Measurements from ENCODE around the gene NCAM2. TPM values are rescaled to one million over a fixed set of nuclear protein-coding genes. Genes with fewer than 3 reads are reported as not detected.

The NCAM2 gene
- total RNA-seq, 1 experiment from 2014 or later: not detected

- Mint-ChIP-seq H3K27me3 (ENCODE audit: insufficient read depth, unreplicated experiment) (no peaks in the 10 kb centered on the region), H3K27ac (ENCODE audit: low read depth, unreplicated experiment) (no peak overlapping the region), H3K4me3 (ENCODE audit: unreplicated experiment) (no peak overlapping the region), H3K36me3 (ENCODE audit: insufficient read depth, unreplicated experiment) (no peaks in the 10 kb centered on the region), H3K4me1 (ENCODE audit: insufficient read depth, unreplicated experiment) (peaks cover 6% of the 10 kb centered on the region), H3K9me3 (ENCODE audit: unreplicated experiment) (peaks cover 9% of the 10 kb centered on the region)
- DNase-seq (ENCODE audit: unreplicated experiment): no peak
- no peak for TF ChIP-seq CTCF (IDR thresholded peaks at IDR 0.05; ENCODE audit: unreplicated experiment)
- ChIA-PET POLR2A (no interaction called here), CTCF (no interaction called here)
- intact Hi-C loops (cut with micrococcal nuclease): no loop called here
- no TSS peak for BruUV-seq (replicated peaks)
Observed at GRCh38 chr21:21137986-21138385, 139.8 kb downstream of the NCAM2 start.

- H3K27me3 Mint-ChIP-seq (ENCODE audit: insufficient read depth, unreplicated experiment): no peaks in the 10 kb centered on the region
- ChIA-PET POLR2A (no interaction called here), CTCF (no interaction called here)
- DNase-seq (ENCODE audit: unreplicated experiment): no peak
- H3K36me3 Mint-ChIP-seq (ENCODE audit: insufficient read depth, unreplicated experiment): no peaks in the 10 kb centered on the region
- TF ChIP-seq CTCF (IDR thresholded peaks at IDR 0.05; ENCODE audit: unreplicated experiment): no peak
- H3K4me1 Mint-ChIP-seq (ENCODE audit: insufficient read depth, unreplicated experiment): no peaks in the 10 kb centered on the region
- H3K4me3 Mint-ChIP-seq (ENCODE audit: unreplicated experiment): no peak overlapping the region
- BruUV-seq (replicated peaks): no TSS peak
- no peaks in the 10 kb centered on the region for H3K9me3 Mint-ChIP-seq (ENCODE audit: unreplicated experiment)
- no peak overlapping the region for H3K27ac Mint-ChIP-seq (ENCODE audit: low read depth, unreplicated experiment)
- intact Hi-C loops (cut with micrococcal nuclease): no loop called here
Observed at GRCh38 chr21:21146587-21147373, 148.6 kb downstream of the NCAM2 start.

- ChIA-PET CTCF (no interaction called here), POLR2A (no interaction called here)
- no peaks in the 10 kb centered on the region for H3K4me1 Mint-ChIP-seq (ENCODE audit: insufficient read depth, unreplicated experiment)
- H3K4me3 Mint-ChIP-seq (ENCODE audit: unreplicated experiment): no peak overlapping the region
- no peak for TF ChIP-seq CTCF (IDR thresholded peaks at IDR 0.05; ENCODE audit: unreplicated experiment)
- H3K36me3 Mint-ChIP-seq (ENCODE audit: insufficient read depth, unreplicated experiment): no peaks in the 10 kb centered on the region
- no peak overlapping the region for H3K27ac Mint-ChIP-seq (ENCODE audit: low read depth, unreplicated experiment)
- BruUV-seq (replicated peaks): no TSS peak
- no peaks in the 10 kb centered on the region for H3K9me3 Mint-ChIP-seq (ENCODE audit: unreplicated experiment)
- intact Hi-C loops (cut with micrococcal nuclease): no loop called here
- H3K27me3 Mint-ChIP-seq (ENCODE audit: insufficient read depth, unreplicated experiment): no peaks in the 10 kb centered on the region
- DNase-seq (ENCODE audit: unreplicated experiment): no peak
Observed at GRCh38 chr21:21147374-21147745, 149.2 kb downstream of the NCAM2 start.

- no TSS peak for BruUV-seq (replicated peaks)
- Mint-ChIP-seq H3K4me1 (ENCODE audit: insufficient read depth, unreplicated experiment) (no peaks in the 10 kb centered on the region), H3K27me3 (ENCODE audit: insufficient read depth, unreplicated experiment) (no peaks in the 10 kb centered on the region), H3K36me3 (ENCODE audit: insufficient read depth, unreplicated experiment) (no peaks in the 10 kb centered on the region), H3K27ac (ENCODE audit: low read depth, unreplicated experiment) (no peak overlapping the region), H3K4me3 (ENCODE audit: unreplicated experiment) (no peak overlapping the region), H3K9me3 (ENCODE audit: unreplicated experiment) (peaks cover 2% of the 10 kb centered on the region)
- intact Hi-C loops (cut with micrococcal nuclease): no loop called here
- ChIA-PET CTCF (no interaction called here), POLR2A (no interaction called here)
- no peak for DNase-seq (ENCODE audit: unreplicated experiment)
- TF ChIP-seq CTCF (IDR thresholded peaks at IDR 0.05; ENCODE audit: unreplicated experiment): no peak
Observed at GRCh38 chr21:21148009-21148408, 149.8 kb downstream of the NCAM2 start.
